MM.1S (cell line): ENCODE measurements around the gene SCT.

Experiments
- DNase-seq: peaks from one replicate; pipeline ENCODE4 v3.0.0-alpha.2; 2015
- H2AFZ ChIP-seq: fragments of 300-600 bp; sonication (generic); 2 replicates; pipeline ENCODE4 v1.6.0; 2016; ENCODE audit warnings: antibody characterized with exemption, low read length
- H3F3A ChIP-seq: fragments of 300-600 bp; sonication (generic); 2 replicates; pipeline ENCODE4 v1.6.1; 2016; ENCODE audit warnings: mild to moderate bottlenecking, antibody characterized with exemption, low read length, moderate library complexity, mixed read lengths; ENCODE audit not compliant: insufficient read depth
- H3K27ac ChIP-seq: fragments of 300-600 bp; sonication (generic); 2 replicates; pipeline ENCODE4 v1.5.1; 2016; ENCODE audit warnings: mild to moderate bottlenecking, low read length
- H3K27me3 ChIP-seq: fragments of 300-600 bp; sonication (generic); replicated peaks from 2 replicates; pipeline ENCODE4 v1.6.0; 2016; ENCODE audit warnings: low read length; ENCODE audit not compliant: insufficient read depth
- H3K36me3 ChIP-seq: fragments of 300-600 bp; sonication (generic); replicated peaks from 2 replicates; pipeline ENCODE4 v1.6.1; 2016; ENCODE audit warnings: mild to moderate bottlenecking, low read length, mixed read lengths; ENCODE audit not compliant: insufficient read depth
- H3K4me1 ChIP-seq: fragments of 300-600 bp; sonication (generic); 2 replicates; pipeline ENCODE4 v1.6.1; 2016; ENCODE audit warnings: low read length, mixed read lengths
- H3K4me2 ChIP-seq: fragments of 300-600 bp; sonication (generic); 2 replicates; pipeline ENCODE4 v1.6.0; 2016; ENCODE audit warnings: low read depth, low read length
- H3K4me3 ChIP-seq: fragments of 300-600 bp; sonication (generic); 2 replicates; pipeline ENCODE4 v1.5.1; 2016; ENCODE audit warnings: low read length, mixed read lengths
- H3K79me2 ChIP-seq: fragments of 300-600 bp; sonication (generic); 2 replicates; pipeline ENCODE4 v1.6.1; 2016; ENCODE audit warnings: mixed run types, low read length, mixed read lengths
- H3K9ac ChIP-seq: fragments of 300-600 bp; sonication (generic); 2 replicates; pipeline ENCODE4 v1.6.1; 2016; ENCODE audit warnings: low read length, mixed read lengths
- H3K9me2 ChIP-seq: fragments of 300-600 bp; sonication (generic); replicated peaks from 2 replicates; pipeline ENCODE4 v1.6.1; 2016; ENCODE audit warnings: mild to moderate bottlenecking, low read length, mixed read lengths; ENCODE audit not compliant: insufficient read depth
- H3K9me3 ChIP-seq: fragments of 300-600 bp; sonication (generic); replicated peaks from 2 replicates; pipeline ENCODE4 v1.6.1; 2016; ENCODE audit warnings: mild to moderate bottlenecking, low read length, mixed read lengths; ENCODE audit not compliant: insufficient read depth
- H4K20me1 ChIP-seq: fragments of 300-600 bp; sonication (generic); 2 replicates; pipeline ENCODE4 v1.6.1; 2016; ENCODE audit warnings: mild to moderate bottlenecking, low read length, moderate library complexity, mixed read lengths; ENCODE audit not compliant: insufficient read depth
- EZH2 ChIP-seq: fragments of 300-600 bp; sonication (generic); optimal IDR thresholded peaks from 2 replicates; pipeline ENCODE3; 2017; ENCODE audit warnings: low read depth, mild to moderate bottlenecking, antibody characterized with exemption, low read length, mixed read lengths
- EZH2phosphoT487 ChIP-seq: fragments of 300-600 bp; sonication (generic); IDR thresholded peaks from 2 replicates; pipeline ENCODE4 v1.6.1; 2018; ENCODE audit warnings: antibody characterized with exemption, low read length
- TF ChIP-seq, protein P1 (sequence below): fragments of 300-600 bp; sonication (generic); IDR thresholded peaks from 2 replicates; pipeline ENCODE4 v1.5.1; 2016; ENCODE audit warnings: antibody characterized with exemption, low read length, mixed read lengths

The SCT gene

DNA sequence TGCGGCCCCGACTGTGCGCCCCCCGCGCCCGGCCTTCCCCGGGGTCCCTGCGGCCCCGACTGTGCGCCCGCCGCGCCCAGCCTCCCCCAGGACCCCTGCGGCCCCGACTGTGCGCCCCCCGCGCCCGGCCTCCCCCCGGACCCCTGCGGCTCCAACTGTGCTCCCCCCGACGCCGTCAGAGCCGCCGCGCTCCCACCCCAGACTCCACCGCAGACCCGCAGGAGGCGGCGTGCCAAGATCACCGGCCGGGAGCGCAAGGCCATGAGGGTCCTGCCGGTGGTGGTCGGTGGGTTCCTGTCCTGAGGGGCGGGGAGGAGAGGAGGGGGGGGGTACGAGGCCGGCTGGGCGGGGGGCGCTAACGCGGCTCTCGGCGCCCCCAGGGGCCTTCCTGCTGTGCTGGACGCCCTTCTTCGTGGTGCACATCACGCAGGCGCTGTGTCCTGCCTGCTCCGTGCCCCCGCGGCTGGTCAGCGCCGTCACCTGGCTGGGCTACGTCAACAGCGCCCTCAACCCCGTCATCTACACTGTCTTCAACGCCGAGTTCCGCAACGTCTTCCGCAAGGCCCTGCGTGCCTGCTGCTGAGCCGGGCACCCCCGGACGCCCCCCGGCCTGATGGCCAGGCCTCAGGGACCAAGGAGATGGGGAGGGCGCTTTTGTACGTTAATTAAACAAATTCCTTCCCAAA lies 13.2 kb upstream of the SCT start:
- Histone ChIP-seq H4K20me1 (no peaks in the 10 kb centered on the region), H3K27ac (no peak overlapping the region), H3K27me3 (no peaks in the 10 kb centered on the region), H3K4me2 (no peak overlapping the region), H3K9me2 (no peaks in the 10 kb centered on the region), H2AFZ (no peak overlapping the region), H3K9me3 (no peaks in the 10 kb centered on the region), H3K4me3 (no peak overlapping the region), H3K4me1 (peaks cover 9% of the 10 kb centered on the region), H3K9ac (no peak overlapping the region), H3K79me2 (no peaks in the 10 kb centered on the region), H3F3A (peaks cover 3% of the 10 kb centered on the region; the same call in 1 of the 2 replicates), H3K36me3 (no peaks in the 10 kb centered on the region)
- no peak for DNase-seq
- TF ChIP-seq EZH2 (no peak), EZH2phosphoT487 (no peak)
- TF ChIP-seq, protein P1, sequence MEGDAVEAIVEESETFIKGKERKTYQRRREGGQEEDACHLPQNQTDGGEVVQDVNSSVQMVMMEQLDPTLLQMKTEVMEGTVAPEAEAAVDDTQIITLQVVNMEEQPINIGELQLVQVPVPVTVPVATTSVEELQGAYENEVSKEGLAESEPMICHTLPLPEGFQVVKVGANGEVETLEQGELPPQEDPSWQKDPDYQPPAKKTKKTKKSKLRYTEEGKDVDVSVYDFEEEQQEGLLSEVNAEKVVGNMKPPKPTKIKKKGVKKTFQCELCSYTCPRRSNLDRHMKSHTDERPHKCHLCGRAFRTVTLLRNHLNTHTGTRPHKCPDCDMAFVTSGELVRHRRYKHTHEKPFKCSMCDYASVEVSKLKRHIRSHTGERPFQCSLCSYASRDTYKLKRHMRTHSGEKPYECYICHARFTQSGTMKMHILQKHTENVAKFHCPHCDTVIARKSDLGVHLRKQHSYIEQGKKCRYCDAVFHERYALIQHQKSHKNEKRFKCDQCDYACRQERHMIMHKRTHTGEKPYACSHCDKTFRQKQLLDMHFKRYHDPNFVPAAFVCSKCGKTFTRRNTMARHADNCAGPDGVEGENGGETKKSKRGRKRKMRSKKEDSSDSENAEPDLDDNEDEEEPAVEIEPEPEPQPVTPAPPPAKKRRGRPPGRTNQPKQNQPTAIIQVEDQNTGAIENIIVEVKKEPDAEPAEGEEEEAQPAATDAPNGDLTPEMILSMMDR: no peak

DNA sequence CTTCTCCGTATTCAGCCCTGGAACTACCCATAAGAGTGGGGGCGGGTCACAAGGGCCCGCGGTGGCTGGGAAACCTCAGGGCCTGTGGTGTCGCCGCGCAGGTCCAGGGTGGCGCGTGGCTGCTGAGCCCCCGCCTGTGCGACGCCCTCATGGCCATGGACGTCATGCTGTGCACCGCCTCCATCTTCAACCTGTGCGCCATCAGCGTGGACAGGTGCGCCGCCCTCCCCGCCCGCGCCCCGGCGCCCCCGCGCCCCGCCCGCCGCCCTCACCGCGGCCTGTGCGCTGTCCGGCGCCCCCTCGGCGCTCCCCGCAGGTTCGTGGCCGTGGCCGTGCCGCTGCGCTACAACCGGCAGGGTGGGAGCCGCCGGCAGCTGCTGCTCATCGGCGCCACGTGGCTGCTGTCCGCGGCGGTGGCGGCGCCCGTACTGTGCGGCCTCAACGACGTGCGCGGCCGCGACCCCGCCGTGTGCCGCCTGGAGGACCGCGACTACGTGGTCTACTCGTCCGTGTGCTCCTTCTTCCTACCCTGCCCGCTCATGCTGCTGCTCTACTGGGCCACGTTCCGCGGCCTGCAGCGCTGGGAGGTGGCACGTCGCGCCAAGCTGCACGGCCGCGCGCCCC lies 12.5 kb upstream of the SCT start:
- Histone ChIP-seq H2AFZ (no peak overlapping the region), H3K27ac (no peak overlapping the region), H3K4me1 (peaks cover 9% of the 10 kb centered on the region), H3K27me3 (no peaks in the 10 kb centered on the region), H3K9me2 (no peaks in the 10 kb centered on the region), H3K4me3 (no peak overlapping the region), H3K9ac (no peak overlapping the region), H3F3A (peaks cover 3% of the 10 kb centered on the region; the same call in 1 of the 2 replicates), H4K20me1 (no peaks in the 10 kb centered on the region), H3K79me2 (no peaks in the 10 kb centered on the region), H3K4me2 (no peak overlapping the region), H3K9me3 (no peaks in the 10 kb centered on the region), H3K36me3 (no peaks in the 10 kb centered on the region)
- no peak for DNase-seq
- TF ChIP-seq EZH2phosphoT487 (no peak), EZH2 (no peak)
- TF ChIP-seq, protein P1: no peak

DNA sequence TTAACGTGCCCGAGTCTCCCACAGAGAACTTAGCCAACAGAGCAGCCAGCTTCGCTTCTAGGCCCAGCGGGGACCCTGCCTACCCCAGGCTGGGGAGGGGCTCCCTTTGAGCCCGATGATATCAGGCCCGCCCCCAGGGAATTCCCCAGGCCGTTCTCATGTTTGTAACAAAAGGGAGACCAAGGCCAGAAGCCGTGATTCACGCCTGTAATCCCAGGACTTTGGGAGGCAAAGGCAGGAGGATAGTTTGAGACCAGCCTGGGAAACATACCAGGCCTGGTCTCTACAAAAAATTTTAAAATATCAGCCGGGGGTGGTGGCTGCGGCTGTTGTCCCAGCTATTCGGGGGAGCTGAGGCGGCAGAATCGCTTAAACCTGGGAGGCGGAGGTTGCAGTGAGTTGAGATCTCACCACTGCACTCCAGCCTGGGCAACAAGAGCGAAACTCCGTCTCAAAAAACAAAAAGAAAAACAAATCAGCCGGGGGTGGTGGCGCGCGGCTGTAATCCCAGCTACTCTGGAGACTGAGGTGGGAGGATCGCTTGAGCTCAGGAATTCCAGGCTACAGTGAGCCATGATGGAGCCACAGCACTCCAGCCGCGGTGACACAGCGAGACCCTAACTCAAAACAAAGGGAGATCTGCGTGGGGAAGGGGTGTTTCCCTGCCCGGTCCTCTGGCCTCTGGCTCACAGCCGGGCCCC lies 11.8 kb upstream of the SCT start:
- no peaks in the 10 kb centered on the region for H3K79me2 ChIP-seq
- H3K27me3 ChIP-seq: no peaks in the 10 kb centered on the region
- no peak for DNase-seq
- no peaks in the 10 kb centered on the region for H4K20me1 ChIP-seq
- H3K4me3 ChIP-seq: no peak overlapping the region
- no peak overlapping the region for H3K9ac ChIP-seq
- no peaks in the 10 kb centered on the region; the same call in 1 of the 2 replicates for H3F3A ChIP-seq
- H3K36me3 ChIP-seq: no peaks in the 10 kb centered on the region
- TF ChIP-seq EZH2phosphoT487 (no peak), EZH2 (no peak)
- TF ChIP-seq, protein P1: no peak
- H2AFZ ChIP-seq: no peak overlapping the region
- no peak overlapping the region for H3K4me2 ChIP-seq
- no peak overlapping the region for H3K27ac ChIP-seq
- H3K4me1 ChIP-seq: peaks cover 7% of the 10 kb centered on the region
- no peaks in the 10 kb centered on the region for H3K9me2 ChIP-seq
- H3K9me3 ChIP-seq: no peaks in the 10 kb centered on the region
